HG03439 (cell line): ENCODE data around the gene SIK3.
"Not testable (repeated sequence)": the region's sequence is repeated elsewhere in the genome, so short reads cannot be mapped to it uniquely, and the experiment has no call there.

ENCODE experiments used
- ATAC-seq: cut with Tn5 transposase; IDR thresholded peaks from one replicate; pipeline ENCODE4 v1.9.1; 2021; ENCODE audit warnings: mild to moderate bottlenecking, moderate library complexity; ENCODE audit not compliant: unreplicated experiment

Gene SIK3

DNA sequence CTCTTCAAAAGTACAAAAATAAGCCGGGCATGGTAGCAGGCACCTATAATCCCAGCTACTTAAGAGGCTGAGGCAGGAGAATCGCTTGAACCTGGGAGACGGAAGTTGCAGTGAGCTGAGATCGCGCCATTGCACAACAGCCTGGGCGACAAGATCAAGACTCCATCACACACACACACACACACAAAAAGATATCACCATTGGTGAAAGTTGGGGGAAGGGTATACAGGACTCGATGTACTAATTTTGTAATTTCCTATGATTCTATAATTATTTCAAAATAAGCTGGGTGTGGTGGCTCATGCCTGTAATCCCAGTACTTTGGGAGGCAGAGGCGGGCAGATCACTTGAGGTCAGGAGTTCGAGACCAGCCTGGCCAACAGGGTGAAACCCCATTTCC, 48.1 kb downstream of the SIK3 start:
- not testable (repeated sequence) for ATAC-seq

- ATAC-seq, result not testable (repeated sequence)
Measured at GRCh38 chr11:117046627-117047026, 51.6 kb downstream of the SIK3 start.

DNA sequence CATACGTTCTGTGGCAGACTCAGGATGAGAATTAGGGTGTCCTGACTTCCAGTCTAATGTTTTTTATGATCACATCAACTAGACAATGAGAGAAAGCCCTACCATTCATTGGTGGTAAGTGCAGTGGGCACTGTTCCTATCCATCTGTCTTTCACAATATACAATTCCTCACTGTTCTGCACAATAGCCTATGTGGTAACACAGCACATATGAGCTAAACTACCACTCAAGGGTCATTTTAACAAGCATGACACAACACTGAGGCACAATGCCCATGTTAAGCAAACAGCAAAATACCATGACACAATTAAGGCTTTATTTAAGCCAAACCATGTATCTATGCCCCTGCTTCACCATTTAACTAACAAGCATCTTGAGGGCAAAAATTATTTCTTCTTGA, 52.3 kb downstream of the SIK3 start:
- ATAC-seq, result no peak

DNA sequence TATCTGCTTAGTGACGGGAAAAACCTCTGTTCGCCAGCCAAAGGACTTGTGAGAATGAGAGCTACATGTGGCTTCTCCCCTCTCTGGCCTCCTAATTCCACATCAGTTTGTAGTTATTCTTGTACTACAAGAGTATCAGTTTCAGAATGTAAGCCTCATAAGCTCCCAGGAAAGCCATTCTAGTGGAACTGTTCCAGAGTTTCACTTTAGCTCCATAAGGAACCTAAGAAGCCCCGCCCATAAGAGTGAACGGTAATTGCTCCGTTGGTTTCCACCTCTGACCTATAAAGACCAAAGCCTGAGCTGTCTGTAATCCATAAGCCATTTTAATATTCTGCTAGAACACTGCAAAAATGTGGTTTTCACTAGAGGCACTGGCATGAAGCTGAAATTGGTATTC, 53.0 kb downstream of the SIK3 start:
- ATAC-seq, result no peak

- no peak for ATAC-seq
Measured at GRCh38 chr11:117044287-117045035, 53.8 kb downstream of the SIK3 start.

- no peak for ATAC-seq
Measured at GRCh38 chr11:117042689-117043088, 55.5 kb downstream of the SIK3 start.

- ATAC-seq, result no peak
Measured at GRCh38 chr11:117039900-117040299, 58.3 kb downstream of the SIK3 start.

- no peak for ATAC-seq
Measured at GRCh38 chr11:117039270-117039669, 59.0 kb downstream of the SIK3 start.

- no peak for ATAC-seq
Measured at GRCh38 chr11:117037975-117038350, 60.3 kb downstream of the SIK3 start.

- no peak for ATAC-seq
Measured at GRCh38 chr11:117037279-117037974, 60.8 kb downstream of the SIK3 start.

DNA sequence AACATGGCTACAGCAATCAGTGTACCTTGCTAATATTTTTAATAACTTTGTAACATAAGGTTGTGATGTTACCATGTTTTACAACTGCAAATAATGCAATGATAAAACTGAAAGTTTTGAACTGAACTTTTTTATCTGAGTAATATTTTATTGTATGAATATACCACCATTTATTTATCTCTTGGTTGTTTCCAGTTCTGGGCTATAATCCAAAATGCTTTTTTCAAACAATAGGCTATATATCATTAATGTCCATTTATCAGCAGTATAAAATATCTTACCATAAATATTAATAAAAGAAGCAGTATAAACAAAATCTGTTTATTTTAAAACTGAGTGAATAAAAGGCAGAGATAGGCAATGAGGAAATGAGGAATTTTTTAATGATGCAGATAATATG, 63.3 kb downstream of the SIK3 start:
- no peak for ATAC-seq

DNA sequence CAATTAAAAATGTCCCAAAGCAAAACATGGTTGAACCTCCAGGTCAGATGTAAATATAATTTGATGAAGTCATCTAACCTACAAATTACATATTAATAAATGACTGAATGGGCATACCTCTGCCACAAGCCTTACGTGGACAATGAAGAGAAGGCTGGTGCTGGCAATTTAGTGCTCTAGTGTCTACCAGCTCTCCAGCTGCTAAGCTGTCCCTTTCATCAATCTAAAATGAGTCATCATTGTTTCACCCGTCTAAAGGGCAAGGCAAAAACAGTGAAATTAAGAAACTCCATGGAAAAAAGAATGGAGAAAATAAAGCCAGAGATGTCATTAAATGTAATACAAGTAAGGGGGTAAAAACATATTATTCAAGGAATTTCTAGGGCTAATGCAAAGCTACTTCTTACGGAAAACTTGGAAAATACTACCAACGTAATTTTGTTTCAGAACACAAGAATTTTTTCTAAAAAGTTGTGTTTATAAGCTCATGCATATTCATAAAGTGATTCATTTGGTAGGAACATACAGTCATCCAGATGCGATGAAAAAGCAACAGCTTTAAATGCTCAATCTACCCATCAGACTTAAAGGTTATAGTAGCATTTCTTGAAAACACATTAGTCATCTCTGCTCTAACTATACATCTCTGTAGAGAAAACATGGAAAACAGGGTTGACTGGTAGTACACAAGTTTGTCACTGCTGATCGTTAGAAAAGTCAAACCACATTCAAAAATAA, 71.5 kb downstream of the SIK3 start:
- ATAC-seq, result no peak

DNA sequence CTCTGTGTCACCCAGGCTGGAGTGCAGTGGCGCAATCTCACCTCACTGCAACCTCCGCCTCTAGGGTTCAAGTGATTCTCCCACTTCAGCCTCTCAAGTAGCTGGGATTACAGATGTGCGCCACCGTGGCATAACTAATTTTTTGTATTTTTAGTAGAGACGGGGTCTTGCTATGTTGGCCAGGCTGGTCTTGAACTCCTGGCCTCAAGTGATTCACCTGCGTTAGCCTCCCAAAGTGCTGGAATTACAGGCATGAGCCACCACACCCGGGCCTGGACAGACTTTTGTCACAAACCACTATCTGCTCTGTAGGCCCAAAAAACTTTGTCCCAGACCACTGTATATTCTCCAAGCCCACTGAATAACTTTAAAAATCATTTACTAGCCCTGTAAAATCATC, 74.5 kb downstream of the SIK3 start:
- ATAC-seq, result not testable (repeated sequence)

DNA sequence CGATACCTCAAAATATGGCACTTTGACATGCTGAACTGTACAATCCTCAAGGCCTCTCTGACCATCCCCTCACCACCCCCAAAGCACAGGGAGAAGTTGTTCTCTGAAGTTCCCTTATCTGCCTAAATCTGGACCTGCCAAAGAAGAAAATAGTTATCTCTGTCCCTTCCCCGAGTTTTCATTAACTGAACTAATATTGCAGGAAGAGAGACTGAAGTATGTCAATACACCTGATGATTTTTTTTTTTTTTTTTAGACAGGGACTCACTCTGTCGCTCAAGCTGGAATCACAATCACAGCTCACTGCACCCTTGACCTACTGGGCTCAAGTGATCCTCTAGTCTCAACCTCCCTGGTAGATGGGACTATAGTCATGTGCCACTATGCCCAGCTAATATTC, 75.0 kb downstream of the SIK3 start:
- no peak for ATAC-seq

DNA sequence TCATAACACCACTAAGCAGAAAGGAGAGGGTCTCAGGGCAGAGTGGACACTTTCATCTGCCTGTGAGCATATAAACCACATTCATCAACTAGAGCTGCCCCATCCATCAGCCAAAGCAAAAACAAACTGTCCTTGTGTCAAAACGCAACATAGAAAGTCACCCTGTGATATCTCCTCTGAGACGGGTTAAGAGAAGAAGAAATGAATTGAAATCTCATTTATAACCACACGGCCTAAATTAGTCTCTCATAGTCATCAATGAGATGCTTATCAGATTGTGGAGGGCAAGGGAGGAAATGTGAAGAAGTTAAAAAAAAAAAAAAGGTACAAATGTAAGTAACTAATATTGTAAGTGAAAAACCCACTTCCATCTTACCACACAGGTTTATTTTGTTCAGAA, 75.7 kb downstream of the SIK3 start:
- ATAC-seq, result no peak

- peak; percentile 40 for ATAC-seq
Measured at GRCh38 chr11:117020869-117021564, 77.2 kb downstream of the SIK3 start.

DNA sequence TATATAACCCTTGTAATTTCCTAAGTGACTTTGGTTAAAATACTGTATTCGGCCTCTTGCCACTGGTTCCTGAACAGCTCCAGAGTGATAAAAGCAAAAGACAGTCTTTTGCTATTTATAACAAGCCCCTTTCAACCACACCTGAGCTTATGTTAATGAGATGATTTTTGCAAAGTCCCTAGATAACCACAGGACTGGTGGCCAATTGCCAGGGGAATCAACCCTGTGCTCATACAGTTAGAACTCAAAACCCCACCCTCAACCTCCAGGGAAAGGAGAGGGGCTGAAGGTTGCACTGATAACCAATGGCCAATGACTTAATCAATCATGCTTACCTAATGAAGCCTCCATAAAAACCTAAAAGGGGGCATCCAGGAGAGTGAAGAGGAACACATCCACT, 77.9 kb downstream of the SIK3 start:
- no peak for ATAC-seq

- ATAC-seq, result no peak
Measured at GRCh38 chr11:117019871-117020270, 78.4 kb downstream of the SIK3 start.

DNA sequence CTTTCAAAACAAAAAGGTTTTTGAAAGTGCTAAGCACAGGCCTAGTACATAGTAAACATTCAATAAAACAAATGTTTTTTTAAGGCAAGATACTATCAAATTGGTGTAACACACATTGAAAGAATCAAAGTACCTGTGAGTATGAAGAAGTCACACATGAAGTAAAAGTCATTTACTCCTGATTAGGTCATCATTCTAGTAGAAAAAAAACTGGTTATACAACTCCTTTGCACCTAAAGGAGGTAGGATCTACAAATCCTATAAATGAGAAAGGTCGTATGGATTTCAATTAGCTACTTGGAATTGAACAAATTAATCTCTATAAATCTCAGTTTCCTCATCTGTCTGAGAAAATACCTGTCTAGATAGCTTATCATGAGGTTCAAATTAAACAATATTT, 80.8 kb downstream of the SIK3 start:
- no peak for ATAC-seq

DNA sequence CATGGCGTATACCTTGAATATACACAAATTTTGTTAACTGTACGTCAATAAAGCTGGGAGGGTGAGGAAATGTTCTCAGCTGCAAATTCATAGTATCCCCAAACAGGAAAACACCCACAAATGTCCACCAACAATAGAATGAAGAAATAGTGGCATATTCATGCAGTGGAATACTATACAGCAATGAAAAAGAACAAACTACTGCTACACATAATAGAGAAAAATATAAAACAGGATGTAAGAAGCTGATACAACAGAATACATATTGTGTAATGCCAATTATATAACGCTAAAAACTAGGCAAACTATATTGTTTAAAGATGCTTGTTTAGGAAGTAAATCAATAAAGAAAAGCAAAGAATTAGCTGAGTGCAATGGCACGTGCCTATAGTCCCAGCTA, 81.5 kb downstream of the SIK3 start:
- no peak for ATAC-seq

GRCh38 chr11:117016246-117016645, 82.0 kb downstream of the SIK3 start:
- no peak for ATAC-seq
